Stimulated activated CD4-positive, alpha-beta T cell treated with anti-CD3 and anti-CD28 coated beads, Interleukin-1b, Interleukin-23, amount 100 ng/mL, for 4 hours (primary cell): ENCODE data around the gene HTR4.
"Not testable (repeated sequence)": the region's sequence is repeated elsewhere in the genome, so short reads cannot be mapped to it uniquely, and the experiment has no call there.

Experiments
- DNase-seq, 2 donors: peaks; one replicate each; pipeline ENCODE4 v3.0.0-alpha.2; 2020; ENCODE audit warnings: low read depth in 2 of 2

Gene HTR4

GRCh38 chr5:148539851-148540250 lies 114.5 kb downstream of the HTR4 start:
- no peak for DNase-seq

- DNase-seq: no peak
Observed at GRCh38 chr5:148535190-148535589, 119.1 kb downstream of the HTR4 start.

GRCh38 chr5:148532969-148533670 lies 121.2 kb downstream of the HTR4 start:
- no peak for DNase-seq

GRCh38 chr5:148529450-148529849 lies 124.9 kb downstream of the HTR4 start:
- DNase-seq: not testable (repeated sequence)

- no peak for DNase-seq
Observed at GRCh38 chr5:148524721-148525120, 129.6 kb downstream of the HTR4 start.

GRCh38 chr5:148523139-148523538 lies 131.2 kb downstream of the HTR4 start:
- no peak for DNase-seq

GRCh38 chr5:148515460-148515859 lies 138.9 kb downstream of the HTR4 start:
- no peak for DNase-seq

- no peak for DNase-seq
Observed at GRCh38 chr5:148514344-148514743, 140.0 kb downstream of the HTR4 start.

- DNase-seq: no peak
Observed at GRCh38 chr5:148512498-148512897, 141.8 kb downstream of the HTR4 start.

GRCh38 chr5:148511810-148512347 lies 142.4 kb downstream of the HTR4 start:
- no peak for DNase-seq

- no peak for DNase-seq
Observed at GRCh38 chr5:148509893-148510292, 144.4 kb downstream of the HTR4 start.

GRCh38 chr5:148507648-148508047 lies 146.7 kb downstream of the HTR4 start:
- DNase-seq: no peak

GRCh38 chr5:148499452-148499851 lies 154.9 kb downstream of the HTR4 start:
- DNase-seq: no peak

GRCh38 chr5:148497757-148498156 lies 156.6 kb downstream of the HTR4 start:
- no peak for DNase-seq

- no peak for DNase-seq
Observed at GRCh38 chr5:148492351-148492750, 162.0 kb downstream of the HTR4 start.

- no peak for DNase-seq
Observed at GRCh38 chr5:148491793-148492184, 162.5 kb downstream of the HTR4 start.

- DNase-seq: no peak
Observed at GRCh38 chr5:148491015-148491792, 163.1 kb downstream of the HTR4 start.

- DNase-seq: no peak
Observed at GRCh38 chr5:148488757-148489156, 165.6 kb downstream of the HTR4 start.

GRCh38 chr5:148486456-148486855 lies 167.9 kb downstream of the HTR4 start:
- no peak for DNase-seq

- no peak for DNase-seq
Observed at GRCh38 chr5:148484651-148485050, 169.7 kb downstream of the HTR4 start.

- DNase-seq: no peak
Observed at GRCh38 chr5:148483750-148484149, 170.6 kb downstream of the HTR4 start.

- DNase-seq: peak; percentile 24 to 36
Observed at GRCh38 chr5:148482697-148483462, 171.4 kb downstream of the HTR4 start.
